HG03520 (cell line): ENCODE measurements around the gene ZNF418.
"Not testable (repeated sequence)": the region's sequence is repeated elsewhere in the genome, so short reads cannot be mapped to it uniquely, and the experiment has no call there.

Source experiments
- ATAC-seq: cut with Tn5 transposase; IDR thresholded peaks from one replicate; pipeline ENCODE4 v1.9.1; 2021; ENCODE audit warnings: mild to moderate bottlenecking, moderate library complexity; ENCODE audit not compliant: unreplicated experiment

The ZNF418 gene

DNA sequence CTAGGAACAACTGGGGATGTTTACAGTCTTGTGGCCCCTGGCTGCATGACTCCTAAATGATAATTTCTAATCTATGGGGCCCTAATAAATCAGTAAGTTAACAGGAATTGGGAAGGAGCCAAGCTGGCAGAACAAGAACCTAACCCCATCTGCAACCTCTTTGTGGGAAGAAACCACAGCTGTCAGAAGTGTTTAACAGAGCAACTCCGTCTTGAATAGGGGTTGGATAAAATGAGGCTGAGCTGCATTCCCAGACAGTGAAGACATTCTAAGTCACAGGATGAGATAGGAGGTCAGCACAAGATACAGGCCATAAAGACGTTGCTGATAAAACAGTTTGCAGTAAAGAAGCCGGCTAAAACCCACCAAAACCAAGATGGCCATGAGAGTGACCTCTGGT, 44.5 kb downstream of the ZNF418 start:
- ATAC-seq, result not testable (repeated sequence)

DNA sequence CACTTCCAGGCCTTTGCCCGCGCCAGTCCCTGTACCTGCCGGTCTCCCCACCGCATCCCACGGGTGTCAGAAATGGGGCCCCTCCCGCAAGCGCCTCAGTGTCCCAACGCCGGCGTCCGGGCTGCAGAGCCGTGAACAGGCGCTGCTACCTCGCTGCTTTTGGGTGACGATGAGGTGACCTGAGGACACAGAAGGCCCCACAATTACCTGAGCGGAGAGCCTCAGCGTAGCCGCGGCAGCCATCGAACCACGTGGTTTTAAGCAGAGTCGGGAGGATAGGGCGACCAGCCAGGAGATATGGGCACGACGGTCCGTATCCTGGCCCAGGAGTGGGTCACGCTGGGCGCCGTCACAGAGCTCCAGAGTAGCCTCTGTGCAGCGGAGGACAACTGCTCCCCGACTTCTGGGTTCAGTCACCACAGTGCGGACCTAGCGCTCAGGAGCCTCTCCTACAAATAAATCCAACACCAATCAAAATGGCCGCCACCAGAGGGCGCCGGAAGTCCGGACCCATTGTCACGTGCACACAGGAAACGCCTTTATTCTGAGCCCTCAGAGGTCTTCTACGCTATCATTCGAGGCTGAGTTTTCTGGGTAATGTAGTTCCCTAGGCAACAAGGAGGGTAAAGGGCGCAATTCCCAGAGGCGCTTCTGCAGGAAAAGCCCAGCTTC, 46.5 kb downstream of the ZNF418 start, which contains the start of gene ZNF814:
ZNF814 (minus strand) TSS at position 478 of the 672 bp plus-strand sequence; CDS start at position 243, 235 bp downstream.
- no peak for ATAC-seq

DNA sequence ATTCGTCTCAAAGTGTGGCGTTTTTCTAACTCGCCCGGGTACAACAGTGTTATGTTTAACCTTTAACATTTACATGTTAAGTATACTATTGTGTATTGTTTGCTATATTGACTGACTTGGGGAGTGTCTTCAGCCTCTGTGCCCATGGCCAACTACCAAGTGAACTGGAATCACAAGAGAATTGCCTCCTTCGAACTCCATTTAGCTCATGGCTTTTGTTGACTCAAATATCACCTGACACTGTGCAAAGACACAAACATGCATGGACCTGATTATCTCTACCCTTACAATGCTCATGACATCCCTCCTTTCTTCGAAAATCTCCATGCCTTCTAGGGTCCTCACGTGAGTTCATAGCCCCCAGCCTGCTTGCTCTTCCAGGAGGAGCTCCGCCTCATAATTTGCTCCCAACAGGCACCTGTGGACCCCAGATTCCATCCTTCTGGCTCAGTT, 47.1 kb downstream of the ZNF418 start:
- no peak for ATAC-seq

DNA sequence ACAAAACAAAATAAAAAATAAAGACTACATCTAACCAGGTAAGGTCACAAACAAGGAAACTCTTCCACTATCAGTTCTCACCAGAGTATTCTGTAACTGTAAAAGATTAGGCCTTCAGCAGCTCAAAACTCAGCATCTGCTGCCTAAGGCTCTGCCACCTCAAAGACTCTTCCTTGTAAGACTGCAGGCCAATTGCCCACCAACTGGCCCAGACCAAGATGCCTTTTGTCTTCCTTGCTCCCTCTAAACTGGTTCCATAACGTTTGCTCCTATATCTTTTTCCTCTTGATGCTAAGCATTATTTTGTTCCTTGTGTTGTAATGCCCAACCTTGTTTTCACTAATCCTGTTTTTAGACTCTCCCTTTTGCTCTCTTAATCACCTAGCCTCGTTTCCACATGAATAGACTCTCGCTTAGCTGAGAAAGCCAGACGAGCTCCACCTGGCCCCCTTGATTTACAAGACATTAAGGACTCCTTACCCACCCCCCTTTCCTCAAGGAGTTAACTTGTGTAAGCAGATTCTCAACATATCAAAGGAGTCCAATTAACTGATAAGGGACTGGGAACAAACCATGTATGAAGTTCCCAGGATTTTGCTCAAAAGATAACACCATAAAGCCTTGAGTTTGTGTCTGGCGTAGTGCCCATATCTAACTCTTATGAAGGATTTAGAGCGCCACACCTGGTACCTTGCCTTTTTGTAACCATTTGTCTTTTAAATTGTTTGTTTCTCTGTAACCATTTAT, 47.8 kb downstream of the ZNF418 start:
- ATAC-seq, result no peak

- ATAC-seq, result no peak
Measured at GRCh38 chr19:57886046-57886445, 49.2 kb downstream of the ZNF418 start.

DNA sequence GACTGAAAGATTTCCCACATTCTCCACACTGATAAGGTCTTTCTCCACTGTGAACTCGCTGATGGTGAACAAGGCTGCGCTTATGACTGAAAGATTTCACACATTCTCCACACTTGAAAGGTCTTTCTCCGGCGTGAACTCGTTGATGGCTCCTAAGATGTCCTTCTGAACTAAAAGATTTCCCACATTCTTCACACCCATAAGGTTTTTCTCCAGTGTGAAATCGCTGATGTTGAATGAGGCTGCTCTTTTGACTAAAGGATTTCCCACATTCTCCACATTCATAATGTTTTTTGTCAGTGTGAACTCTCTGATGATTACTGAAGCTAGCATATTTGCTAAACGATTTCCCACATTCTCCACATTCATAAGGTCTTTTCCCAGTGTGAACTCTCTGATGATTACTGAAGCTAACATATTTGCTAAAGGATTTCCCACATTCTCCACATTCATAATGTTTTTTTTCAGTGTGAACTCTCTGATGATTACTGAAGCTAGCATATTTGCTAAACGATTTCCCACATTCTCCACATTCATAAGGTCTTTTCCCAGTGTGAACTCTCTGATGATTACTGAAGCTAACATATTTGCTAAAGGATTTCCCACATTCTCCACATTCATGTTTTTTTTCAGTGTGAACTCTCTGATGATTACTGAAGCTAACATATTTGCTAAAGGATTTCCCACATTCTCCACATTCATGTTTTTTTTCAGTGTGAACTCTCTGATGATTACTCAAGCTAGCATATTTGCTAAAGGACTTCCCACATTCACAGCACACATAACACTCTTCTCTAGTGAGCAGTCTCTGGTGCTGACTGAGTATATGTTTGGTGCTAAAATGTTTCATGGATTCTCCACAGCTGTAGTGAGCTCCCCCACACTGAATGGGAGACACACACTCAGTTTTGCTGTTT, 61.1 kb downstream of the ZNF418 start:
- ATAC-seq, result not testable (repeated sequence)

GRCh38 chr19:57872450-57872849, 62.8 kb downstream of the ZNF418 start:
- ATAC-seq, result no peak
